Uterus (tissue), 4 donors: Measurements from ENCODE around the gene ATP23. TPM values are rescaled to one million over a fixed set of nuclear protein-coding genes. Genes with fewer than 3 reads are reported as not detected.

ENCODE experiments used
- DNase-seq, 2 donors: peaks; one replicate each; pipeline ENCODE4 v3.0.0-alpha.2; 2019 to 2020
- H3K27ac ChIP-seq, 2 donors: fragments of 200-600 bp; sonication (generic); 1 replicate in 1 of 2; 2 replicates in 1 of 2; pipeline ENCODE4 v1.5.1; 2016 to 2018
- H3K27me3 ChIP-seq, 2 donors: fragments of 200-600 bp; sonication (generic); one replicate each; pipeline ENCODE4 v1.5.1; 2018 to 2019; ENCODE audit warnings: control low read depth in 1 of 2
- H3K36me3 ChIP-seq, 2 donors: fragments of 200-600 bp; sonication (generic); one replicate each; pipeline ENCODE4 v1.5.1; 2019; ENCODE audit warnings: control low read depth in 1 of 2
- H3K4me1 ChIP-seq, 2 donors: fragments of 200-600 bp; sonication (generic); one replicate each; pipeline ENCODE4 v1.5.1; 2018 to 2019; ENCODE audit warnings: control low read depth in 1 of 2
- H3K4me3 ChIP-seq, 2 donors: fragments of 200-600 bp; sonication (generic); 1 replicate in 1 of 2; 2 replicates in 1 of 2; pipeline ENCODE4 v1.5.1; 2018 to 2019; ENCODE audit warnings: mild to moderate bottlenecking in 1 of 2
- H3K9me3 ChIP-seq, 2 donors: fragments of 200-600 bp; sonication (generic); one replicate each; pipeline ENCODE4 v1.5.1; 2019; ENCODE audit warnings: control low read depth in 1 of 2
- CTCF ChIP-seq, 4 experiments: fragments of 200-600 bp in 2 of 4; fragments of 450-650 bp in 2 of 4; sonication (generic) in 2 of 4; IDR thresholded peaks; one replicate each; pipeline ENCODE4 v1.5.1; 2016 to 2019; ENCODE audit warnings: antibody characterized with exemption in 4 of 4, mild to moderate bottlenecking in 2 of 4, moderate library complexity in 1 of 4
- POLR2A ChIP-seq, 2 donors: fragments of 450-650 bp; IDR thresholded peaks; one replicate each; pipeline ENCODE4 v1.6.1; 2016; ENCODE audit warnings: antibody characterized with exemption in 2 of 2, mild to moderate bottlenecking in 1 of 2, moderate library complexity in 1 of 2
- intact Hi-C: fragments of 100-400 bp; cut with DNase I; formaldehyde crosslinking; loops from one replicate; pipeline ENCODE4 v1.15.1; 2023; ENCODE audit warnings: low total_unique reads
- total RNA-seq, 4 donors: library from RNA; depleted of rRNA in 3 of 4; stranded (reverse); fragments of >200 nt in 3 of 4; gene quantifications; one replicate each; pipeline versions ENCODE4 v1.1.0 to v1.2.4, GENCODE V29; 2014 to 2023
- donor health status: DM: yes; HTN: yes; CAD: no.

ATP23 gene
- total RNA-seq, 4 donors from 2014 or later: 4.9 to 59.1 (median 8.6) TPM

GRCh38 chr12:57905812-57906475, 35.4 kb upstream of the ATP23 start:
- TF ChIP-seq CTCF (IDR thresholded peaks at IDR 0.05) (no peak), POLR2A (IDR thresholded peaks at IDR 0.05) (no peak)
- Histone ChIP-seq H3K27ac (no peak overlapping the region), H3K36me3 (no peaks in the 10 kb centered on the region), H3K9me3 (no peaks in the 10 kb centered on the region), H3K4me3 (no peak overlapping the region), H3K4me1 (no peaks in the 10 kb centered on the region), H3K27me3 (no peaks in the 10 kb centered on the region)
- intact Hi-C loops: no loop called here
- no peak for DNase-seq

- H3K27me3 ChIP-seq: no peaks in the 10 kb centered on the region
- no peak overlapping the region for H3K27ac ChIP-seq
- H3K4me1 ChIP-seq: no peaks in the 10 kb centered on the region
These were observed 34.5 kb upstream of the ATP23 start for GRCh38 chr12:57906821-57907220.

GRCh38 chr12:57907281-57907680, 34.1 kb upstream of the ATP23 start:
- Histone ChIP-seq H3K27ac (no peak overlapping the region), H3K4me1 (no peaks in the 10 kb centered on the region), H3K4me3 (no peak overlapping the region), H3K9me3 (no peaks in the 10 kb centered on the region), H3K36me3 (no peaks in the 10 kb centered on the region), H3K27me3 (no peaks in the 10 kb centered on the region)
- no peak for DNase-seq
- intact Hi-C loops: no loop called here
- TF ChIP-seq POLR2A (IDR thresholded peaks at IDR 0.05) (no peak), CTCF (IDR thresholded peaks at IDR 0.05) (no peak)

More at GRCh38 chr12:57906821-57907220, 34.5 kb upstream of the ATP23 start:
- Histone ChIP-seq H3K4me3 (no peak overlapping the region), H3K9me3 (no peaks in the 10 kb centered on the region), H3K36me3 (no peaks in the 10 kb centered on the region)
- TF ChIP-seq CTCF (IDR thresholded peaks at IDR 0.05) (no peak), POLR2A (IDR thresholded peaks at IDR 0.05) (no peak)
- no peak for DNase-seq
- intact Hi-C loops: no loop called here

- no peak for DNase-seq
- no peak overlapping the region for H3K27ac ChIP-seq
These were observed 32.9 kb upstream of the ATP23 start for GRCh38 chr12:57908511-57908910.

More at GRCh38 chr12:57908511-57908910, 32.9 kb upstream of the ATP23 start:
- H3K27me3 ChIP-seq: no peaks in the 10 kb centered on the region
- H3K4me1 ChIP-seq: no peaks in the 10 kb centered on the region
- H3K4me3 ChIP-seq: no peak overlapping the region
- intact Hi-C loops: no loop called here
- no peak for TF ChIP-seq POLR2A (IDR thresholded peaks at IDR 0.05)
- no peak for TF ChIP-seq CTCF (IDR thresholded peaks at IDR 0.05)
- H3K36me3 ChIP-seq: no peaks in the 10 kb centered on the region
- H3K9me3 ChIP-seq: no peaks in the 10 kb centered on the region
